Endothelial cell of umbilical vein (primary cell): Measurements from ENCODE around the gene ADAMTS17. TPM values are rescaled to one million over a fixed set of nuclear protein-coding genes. Genes with fewer than 3 reads are reported as not detected.

Experiments
- BruUV-seq: library from RNA; stranded (reverse); fragments of 400-500 nt; replicated peaks from 2 replicates; lab custom pipeline; 2021; lab: Mats Ljungman, UMichigan
- CTCF ChIA-PET: fragments of 300-600, 350-600 bp; sonication (Branson Sonifier 250); formaldehyde crosslinking; loops from one replicate; lab custom pipeline; 2021; ENCODE audit warnings: antibody characterized with exemption, inconsistent platforms; lab: Charles Lee
- POLR2A ChIA-PET: fragments of 300-600, 350-600 bp; sonication (Branson Sonifier 250); formaldehyde crosslinking; loops from one replicate; lab custom pipeline; 2021; ENCODE audit warnings: antibody characterized with exemption, inconsistent platforms; lab: Charles Lee
- DNase-seq: peaks from one replicate; pipeline ENCODE4 v3.0.0-alpha.2; 2011; ENCODE audit warnings: low read depth, low spot score
- FAIRE-seq: peaks from 2 replicates; lab custom pipeline; 2011; peaks lifted over from hg19 to GRCh38; lab: Jason Lieb, UNC
- H2AFZ ChIP-seq: 2 replicates; pipeline ENCODE4 v1.6.0; 2012; ENCODE audit warnings: low read depth, low read length, control low read depth, inconsistent platforms
- H3K27ac ChIP-seq: 2 replicates; pipeline ENCODE4 v1.5.1; 2011; ENCODE audit warnings: low read depth, mild to moderate bottlenecking, control low read depth, low read length, moderate library complexity; ENCODE audit not compliant: insufficient read depth
- H3K27me3 ChIP-seq, 2 experiments: 2 replicates each; pipeline versions ENCODE4 v1.6.0 to v1.6.1; 2011; ENCODE audit warnings: low read length in 2 of 2, mixed read lengths in 1 of 2; ENCODE audit not compliant: control insufficient read depth in 2 of 2, insufficient read depth in 2 of 2
- H3K36me3 ChIP-seq, 2 experiments: 2 replicates in 1 of 2; 3 replicates in 1 of 2; pipeline ENCODE4 v1.5.1; 2011; ENCODE audit warnings: low read length in 2 of 2, mild to moderate bottlenecking in 1 of 2, moderate library complexity in 1 of 2; ENCODE audit not compliant: control insufficient read depth in 2 of 2, insufficient read depth in 2 of 2; ENCODE audit errors: extremely low read depth in 1 of 2
- H3K4me1 ChIP-seq: 3 replicates; pipeline ENCODE4 v1.5.1; 2011; ENCODE audit warnings: mild to moderate bottlenecking, low read length; ENCODE audit not compliant: control insufficient read depth, insufficient read depth; ENCODE audit errors: extremely low read depth
- H3K4me2 ChIP-seq: 2 replicates; pipeline ENCODE4 v1.6.1; 2011; ENCODE audit warnings: low read length, control low read depth, mixed read lengths; ENCODE audit not compliant: insufficient read depth
- H3K4me3 ChIP-seq, 3 experiments: fragments of 200-600 bp in 1 of 3; sonication (generic), shearing (Covaris generic) in 1 of 3; replicated peaks in 1 of 3; 2 replicates each; pipeline ENCODE4 v1.5.1; 2011 to 2016; ENCODE audit warnings: control low read depth in 3 of 3, low read length in 3 of 3, mild to moderate bottlenecking in 2 of 3, inconsistent platforms in 1 of 3, low read depth in 1 of 3, moderate library complexity in 1 of 3; ENCODE audit not compliant: insufficient read depth in 1 of 3
- H3K79me2 ChIP-seq: 2 replicates; pipeline ENCODE4 v1.6.0; 2012; ENCODE audit warnings: low read length, inconsistent platforms; ENCODE audit not compliant: control insufficient read depth, insufficient read depth
- H3K9ac ChIP-seq: replicated peaks from 2 replicates; pipeline ENCODE3; 2011; ENCODE audit warnings: low read length, control low read depth; ENCODE audit not compliant: insufficient read depth; ENCODE audit errors: extremely low read depth
- H3K9me1 ChIP-seq: replicated peaks from 3 replicates; pipeline ENCODE4 v1.6.0; 2011; ENCODE audit warnings: mild to moderate bottlenecking, low read length; ENCODE audit not compliant: control insufficient read depth, insufficient read depth; ENCODE audit errors: extremely low read depth
- H3K9me3 ChIP-seq: replicated peaks from 2 replicates; pipeline ENCODE4 v1.5.1; 2012; ENCODE audit warnings: low read length, inconsistent platforms; ENCODE audit not compliant: control insufficient read depth, insufficient read depth
- H4K20me1 ChIP-seq: replicated peaks from 2 replicates; pipeline ENCODE3; 2011; ENCODE audit warnings: mild to moderate bottlenecking, low read length; ENCODE audit not compliant: control insufficient read depth, insufficient read depth; ENCODE audit errors: extremely low read depth
- EZH2 ChIP-seq: IDR thresholded peaks from 2 replicates; pipeline ENCODE4 v1.6.1; 2012; ENCODE audit warnings: borderline replicate concordance, low read depth, mild to moderate bottlenecking, moderate library complexity, low read length, inconsistent platforms; ENCODE audit not compliant: severe bottlenecking
- FOS ChIP-seq: IDR thresholded peaks from 2 replicates; pipeline ENCODE4 v1.6.1; 2011; ENCODE audit warnings: mild to moderate bottlenecking, low read length, moderate library complexity, borderline replicate concordance; ENCODE audit not compliant: insufficient read depth
- GATA2 ChIP-seq: IDR thresholded peaks from 2 replicates; pipeline ENCODE4 v1.7.0; 2011; ENCODE audit warnings: low read depth, mild to moderate bottlenecking, moderate library complexity, mixed read lengths, low read length; ENCODE audit not compliant: insufficient read length, insufficient read depth
- JUN ChIP-seq: IDR thresholded peaks from 2 replicates; pipeline ENCODE4 v1.6.1; 2011; ENCODE audit warnings: borderline replicate concordance, low read depth; ENCODE audit not compliant: insufficient read length, insufficient read depth
- MAX ChIP-seq: IDR thresholded peaks from 2 replicates; pipeline ENCODE4 v1.6.1; 2011; ENCODE audit not compliant: insufficient read depth, insufficient read length
- MYC ChIP-seq: IDR thresholded peaks from one replicate; pipeline ENCODE4 v1.6.1; 2011; ENCODE audit warnings: mild to moderate bottlenecking, low read depth, low read length
- POLR2A ChIP-seq: IDR thresholded peaks from 2 replicates; pipeline ENCODE4 v1.6.1; 2012; ENCODE audit warnings: low read depth, mild to moderate bottlenecking, control low read depth, low read length
- POLR2AphosphoS5 ChIP-seq: IDR thresholded peaks from 2 replicates; pipeline ENCODE4 v1.6.1; 2012; ENCODE audit warnings: low read depth, mild to moderate bottlenecking, control low read depth, low read length, moderate library complexity; ENCODE audit not compliant: insufficient read depth
- dilution Hi-C: fragments of 300-500 bp; cut with MboI; formaldehyde crosslinking; loops from one replicate; pipeline ENCODE4 v1.15.0; 2019; ENCODE audit warnings: low sequenced_read_pairs; ENCODE audit not compliant: extremely low pct_ligation_motif_present
- intact Hi-C: fragments of 100-400 bp; cut with micrococcal nuclease; formaldehyde crosslinking; loops from one replicate; pipeline ENCODE4 v1.10.0; 2022
- polyA plus RNA-seq, 4 experiments: library from polyadenylated mRNA; depleted of rRNA in 3 of 4; stranded (reverse) in 3 of 4; unstranded in 1 of 4; fragments of >200 nt; gene quantifications; 2 replicates each; pipeline versions ENCODE4 v1.2.1 to v1.2.3, GENCODE V29; 2011 to 2012; ENCODE audit warnings: missing spikeins in 1 of 4
- total RNA-seq: library from RNA; stranded (reverse); gene quantifications from 2 replicates; pipeline ENCODE4 v1.2.3, GENCODE V29; 2021
- TF ChIP-seq, protein P1 (sequence below), 2 donors: IDR thresholded peaks; 1 replicate in 1 of 2; 2 replicates in 1 of 2; pipeline ENCODE4 v1.5.1; 2011; ENCODE audit warnings: low read length in 2 of 2, mild to moderate bottlenecking in 2 of 2, moderate library complexity in 2 of 2, control low read depth in 1 of 2, inconsistent platforms in 1 of 2, low read depth in 1 of 2; ENCODE audit not compliant: insufficient read depth in 1 of 2; ENCODE audit errors: extremely low read depth in 1 of 2

The ADAMTS17 gene
- total and polyA plus RNA-seq, 2 donors (not counting 3 experiments of a cell fraction or from before 2014, with no cell fraction given) = 0.12 TPM; not detected in 1

DNA sequence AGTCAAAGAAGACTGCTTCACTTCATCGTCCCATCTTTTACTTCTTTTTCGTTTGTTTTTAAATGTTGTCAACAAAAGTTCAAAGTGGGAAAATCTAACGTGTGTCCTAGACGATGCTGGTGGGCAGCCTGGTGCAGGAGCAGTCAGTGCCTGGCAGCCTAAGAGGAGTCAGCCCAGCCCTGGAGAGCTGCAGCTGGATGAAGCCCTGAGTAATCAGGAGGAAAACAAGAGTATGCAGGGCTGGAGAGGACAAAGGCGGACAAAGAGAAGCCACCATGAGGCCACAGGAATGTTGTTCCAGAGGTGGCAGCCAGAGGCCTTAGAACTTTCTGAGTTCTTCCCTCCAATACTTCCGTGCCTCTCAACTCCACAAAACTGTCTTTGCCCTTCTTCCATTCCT lies 5.7 kb downstream of the ADAMTS17 start:
- Histone ChIP-seq H3K4me2 (no peak overlapping the region), H3K9me1 (no peaks in the 10 kb centered on the region), H3K36me3 (no peaks in the 10 kb centered on the region), H4K20me1 (no peaks in the 10 kb centered on the region), H3K27ac (no peak overlapping the region), H3K4me1 (no peaks in the 10 kb centered on the region), H3K79me2 (no peaks in the 10 kb centered on the region), H3K9ac (no peak overlapping the region), H3K9me3 (no peaks in the 10 kb centered on the region), H3K4me3 (no peak overlapping the region), H2AFZ (no peak overlapping the region), H3K27me3 (peaks cover 2 to 7% of the 10 kb centered on the region in 2 experiments)
- DNase-seq (no peak), FAIRE-seq (no peak)
- POLR2A ChIA-PET = no interaction called here
- CTCF ChIA-PET = interaction anchor here (3.3 kb wide), 1 partner anchor 14 kb away, joined by 18 read pairs; no protein-coding TSS in a partner anchor
- dilution Hi-C loops = no loop called here
- intact Hi-C loops = no loop called here
- no TSS peak for BruUV-seq
- TF ChIP-seq MYC (no peak), MAX (no peak), POLR2A (no peak), JUN (no peak), FOS (no peak), GATA2 (no peak), POLR2AphosphoS5 (no peak), EZH2 (no peak)
- TF ChIP-seq, protein P1, sequence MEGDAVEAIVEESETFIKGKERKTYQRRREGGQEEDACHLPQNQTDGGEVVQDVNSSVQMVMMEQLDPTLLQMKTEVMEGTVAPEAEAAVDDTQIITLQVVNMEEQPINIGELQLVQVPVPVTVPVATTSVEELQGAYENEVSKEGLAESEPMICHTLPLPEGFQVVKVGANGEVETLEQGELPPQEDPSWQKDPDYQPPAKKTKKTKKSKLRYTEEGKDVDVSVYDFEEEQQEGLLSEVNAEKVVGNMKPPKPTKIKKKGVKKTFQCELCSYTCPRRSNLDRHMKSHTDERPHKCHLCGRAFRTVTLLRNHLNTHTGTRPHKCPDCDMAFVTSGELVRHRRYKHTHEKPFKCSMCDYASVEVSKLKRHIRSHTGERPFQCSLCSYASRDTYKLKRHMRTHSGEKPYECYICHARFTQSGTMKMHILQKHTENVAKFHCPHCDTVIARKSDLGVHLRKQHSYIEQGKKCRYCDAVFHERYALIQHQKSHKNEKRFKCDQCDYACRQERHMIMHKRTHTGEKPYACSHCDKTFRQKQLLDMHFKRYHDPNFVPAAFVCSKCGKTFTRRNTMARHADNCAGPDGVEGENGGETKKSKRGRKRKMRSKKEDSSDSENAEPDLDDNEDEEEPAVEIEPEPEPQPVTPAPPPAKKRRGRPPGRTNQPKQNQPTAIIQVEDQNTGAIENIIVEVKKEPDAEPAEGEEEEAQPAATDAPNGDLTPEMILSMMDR (IDR thresholded peaks at IDR 0.05; ENCODE audit: extremely low read depth in 1 of 2, insufficient read depth in 1 of 2, low read depth in 1 of 2, low read length in 2 of 2) = no peak
